Osteoblast (primary cell): Measurements from ENCODE around the gene STRBP. TPM values are rescaled to one million over a fixed set of nuclear protein-coding genes. Genes with fewer than 3 reads are reported as not detected.
"Not testable (repeated sequence)": the region's sequence is repeated elsewhere in the genome, so short reads cannot be mapped to it uniquely, and the experiment has no call there.

Experiments
- DNase-seq: peaks from one replicate; pipeline ENCODE4 v3.0.0; 2011; ENCODE audit warnings: low spot score, mixed read lengths; ENCODE audit not compliant: insufficient read length; ENCODE audit errors: missing footprints
- H2AFZ ChIP-seq: 2 replicates; pipeline ENCODE4 v1.6.0; 2011; ENCODE audit warnings: mild to moderate bottlenecking, low read length
- H3K27ac ChIP-seq: 2 replicates; pipeline ENCODE4 v1.5.1; 2011; ENCODE audit warnings: mild to moderate bottlenecking, low read depth, low read length, moderate library complexity
- H3K27me3 ChIP-seq: 2 replicates; pipeline ENCODE4 v1.6.0; 2012; ENCODE audit warnings: mild to moderate bottlenecking, control low read depth, inconsistent platforms, low read length, moderate library complexity; ENCODE audit not compliant: insufficient read depth
- H3K36me3 ChIP-seq: 2 replicates; pipeline ENCODE4 v1.5.1; 2011; ENCODE audit warnings: mild to moderate bottlenecking, low read length, control low read depth, moderate library complexity; ENCODE audit not compliant: insufficient read depth
- H3K4me1 ChIP-seq: 2 replicates; pipeline ENCODE4 v1.5.1; 2011; ENCODE audit warnings: mild to moderate bottlenecking, low read length, control low read depth, moderate library complexity; ENCODE audit not compliant: insufficient read depth
- H3K4me2 ChIP-seq: 2 replicates; pipeline ENCODE4 v1.6.0; 2011; ENCODE audit warnings: mild to moderate bottlenecking, low read length; ENCODE audit not compliant: insufficient read depth
- H3K4me3 ChIP-seq: fragments of 200-600 bp; sonication (generic); 3 replicates; pipeline ENCODE4 v1.5.1; 2012; ENCODE audit warnings: mild to moderate bottlenecking, low read length, inconsistent platforms; ENCODE audit not compliant: insufficient read depth
- H3K79me2 ChIP-seq: 2 replicates; pipeline ENCODE4 v1.6.0; 2012; ENCODE audit warnings: mild to moderate bottlenecking, low read length, control low read depth, inconsistent platforms; ENCODE audit not compliant: insufficient read depth
- H3K9me3 ChIP-seq: 2 replicates; pipeline ENCODE4 v1.5.1; 2011; ENCODE audit warnings: low read depth, low read length, control low read depth
- H4K20me1 ChIP-seq: 2 replicates; pipeline ENCODE4 v1.6.0; 2012; ENCODE audit warnings: mild to moderate bottlenecking, low read length, control low read depth; ENCODE audit not compliant: insufficient read depth
- total RNA-seq: library from RNA; depleted of rRNA; stranded (reverse); fragments of >200 nt; gene quantifications from 2 replicates; pipeline ENCODE4 v1.2.3, GENCODE V29; 2012
- TF ChIP-seq, protein P1 (sequence below): IDR thresholded peaks from 2 replicates; pipeline ENCODE4 v1.5.1; 2011; ENCODE audit warnings: mild to moderate bottlenecking, low read depth, low read length, moderate library complexity; ENCODE audit errors: extremely low read depth

STRBP gene
- total RNA-seq, 1 donor: 2.9 TPM

DNA sequence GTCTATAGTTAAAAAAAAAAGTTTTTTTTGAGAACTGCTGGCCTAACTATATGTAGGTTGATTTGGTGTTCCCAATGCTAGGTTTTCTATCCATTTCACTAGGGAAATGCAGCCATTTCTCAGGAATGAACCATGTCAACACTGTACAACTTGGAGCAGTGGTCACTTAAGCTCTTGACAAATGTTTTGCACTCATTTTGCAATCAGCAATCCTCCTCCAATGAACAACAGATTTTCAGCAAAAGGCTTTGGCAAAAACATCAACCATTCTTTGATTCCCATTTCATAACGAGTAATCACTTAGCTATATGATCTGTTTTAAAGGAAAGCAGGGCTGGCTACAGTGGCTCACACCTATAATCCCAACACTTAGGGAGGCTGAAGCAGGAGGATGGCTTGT is 17.9 kb downstream of the STRBP start:
- Histone ChIP-seq H3K4me2 (no peak overlapping the region), H4K20me1 (no peaks in the 10 kb centered on the region), H3K27me3 (no peaks in the 10 kb centered on the region), H2AFZ (no peak overlapping the region), H3K36me3 (no peaks in the 10 kb centered on the region), H3K27ac (no peak overlapping the region), H3K9me3 (no peaks in the 10 kb centered on the region), H3K4me1 (no peaks in the 10 kb centered on the region), H3K79me2 (no peaks in the 10 kb centered on the region), H3K4me3 (no peak overlapping the region)
- no peak for DNase-seq
- TF ChIP-seq, protein P1, sequence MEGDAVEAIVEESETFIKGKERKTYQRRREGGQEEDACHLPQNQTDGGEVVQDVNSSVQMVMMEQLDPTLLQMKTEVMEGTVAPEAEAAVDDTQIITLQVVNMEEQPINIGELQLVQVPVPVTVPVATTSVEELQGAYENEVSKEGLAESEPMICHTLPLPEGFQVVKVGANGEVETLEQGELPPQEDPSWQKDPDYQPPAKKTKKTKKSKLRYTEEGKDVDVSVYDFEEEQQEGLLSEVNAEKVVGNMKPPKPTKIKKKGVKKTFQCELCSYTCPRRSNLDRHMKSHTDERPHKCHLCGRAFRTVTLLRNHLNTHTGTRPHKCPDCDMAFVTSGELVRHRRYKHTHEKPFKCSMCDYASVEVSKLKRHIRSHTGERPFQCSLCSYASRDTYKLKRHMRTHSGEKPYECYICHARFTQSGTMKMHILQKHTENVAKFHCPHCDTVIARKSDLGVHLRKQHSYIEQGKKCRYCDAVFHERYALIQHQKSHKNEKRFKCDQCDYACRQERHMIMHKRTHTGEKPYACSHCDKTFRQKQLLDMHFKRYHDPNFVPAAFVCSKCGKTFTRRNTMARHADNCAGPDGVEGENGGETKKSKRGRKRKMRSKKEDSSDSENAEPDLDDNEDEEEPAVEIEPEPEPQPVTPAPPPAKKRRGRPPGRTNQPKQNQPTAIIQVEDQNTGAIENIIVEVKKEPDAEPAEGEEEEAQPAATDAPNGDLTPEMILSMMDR: no peak

DNA sequence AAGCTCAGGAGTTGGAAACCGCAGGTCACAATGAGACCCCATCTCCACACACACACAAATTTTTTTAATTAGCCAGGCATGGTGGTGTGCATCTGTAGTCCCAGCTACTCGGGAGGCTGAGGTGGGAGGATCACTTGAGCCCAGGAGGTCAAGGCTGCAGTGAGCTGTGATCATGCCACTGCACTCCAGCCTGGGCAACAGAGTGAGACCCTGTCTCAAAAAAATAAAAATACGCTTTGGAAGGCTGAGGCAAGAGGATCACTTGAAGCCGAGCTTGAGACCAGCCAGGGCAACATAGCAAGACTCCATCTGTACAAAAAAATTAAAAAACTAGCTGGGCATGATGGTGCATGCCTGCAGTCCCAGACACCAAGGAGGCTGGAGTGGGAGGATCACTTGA is 19.2 kb downstream of the STRBP start:
- H3K9me3 ChIP-seq, DNase-seq, H4K20me1 ChIP-seq, H2AFZ ChIP-seq, H3K79me2 ChIP-seq, H3K4me3 ChIP-seq, H3K36me3 ChIP-seq, H3K4me2 ChIP-seq, H3K27ac ChIP-seq, H3K4me1 ChIP-seq, H3K27me3 ChIP-seq: not testable (repeated sequence)

DNA sequence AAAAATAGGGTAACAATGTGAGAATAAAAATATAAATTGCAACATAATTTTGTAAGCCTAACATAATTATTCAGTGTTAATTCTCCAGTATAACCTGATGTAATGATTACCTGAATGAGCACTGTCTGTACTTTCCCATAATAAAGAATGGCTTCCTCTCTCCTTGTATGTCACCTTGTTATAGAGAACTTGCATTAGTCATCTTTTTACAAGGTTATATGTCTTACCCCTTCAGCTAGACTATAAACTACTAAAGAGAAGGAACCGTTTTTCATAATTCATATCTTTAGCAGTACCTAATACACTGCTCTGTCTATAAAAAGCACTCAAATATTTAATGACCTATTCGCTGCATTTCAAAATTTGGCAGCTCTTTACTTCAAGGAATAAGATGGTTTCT is 19.8 kb downstream of the STRBP start:
- no peaks in the 10 kb centered on the region for H3K79me2 ChIP-seq
- H4K20me1 ChIP-seq: no peaks in the 10 kb centered on the region
- H3K4me3 ChIP-seq: no peak overlapping the region
- H3K27ac ChIP-seq: no peak overlapping the region
- no peaks in the 10 kb centered on the region for H3K36me3 ChIP-seq
- TF ChIP-seq, protein P1: no peak
- peaks cover 13% of the 10 kb centered on the region for H3K27me3 ChIP-seq
- no peaks in the 10 kb centered on the region for H3K4me1 ChIP-seq
- H3K4me2 ChIP-seq: no peak overlapping the region
- no peak for DNase-seq
- H3K9me3 ChIP-seq: no peaks in the 10 kb centered on the region
- no peak overlapping the region for H2AFZ ChIP-seq

DNA sequence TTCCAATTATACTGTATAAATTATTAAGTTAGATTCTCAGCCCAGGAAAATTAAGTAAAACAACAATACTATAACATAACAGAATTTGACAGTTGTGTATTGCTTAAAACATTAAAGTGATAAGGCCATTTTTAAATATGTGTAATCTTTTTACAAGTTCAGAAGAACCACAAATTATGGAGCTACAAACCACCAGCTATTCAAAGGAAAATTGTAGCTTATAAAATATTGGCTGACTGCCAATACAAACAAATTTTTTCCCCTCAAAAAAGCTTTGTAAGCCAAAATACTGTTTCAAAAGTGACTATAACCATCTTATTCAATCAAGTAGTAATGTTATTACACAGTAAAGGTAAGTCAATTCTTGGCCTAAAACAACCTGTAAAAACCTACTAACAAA is 21.9 kb downstream of the STRBP start:
- no peak overlapping the region for H2AFZ ChIP-seq
- H3K4me2 ChIP-seq: no peak overlapping the region
- H3K27ac ChIP-seq: no peak overlapping the region
- H4K20me1 ChIP-seq: no peaks in the 10 kb centered on the region
- H3K27me3 ChIP-seq: peaks cover 15% of the 10 kb centered on the region
- no peaks in the 10 kb centered on the region for H3K4me1 ChIP-seq
- no peaks in the 10 kb centered on the region for H3K79me2 ChIP-seq
- no peaks in the 10 kb centered on the region for H3K9me3 ChIP-seq
- TF ChIP-seq, protein P1: no peak
- DNase-seq: no peak
- H3K36me3 ChIP-seq: no peaks in the 10 kb centered on the region
- no peak overlapping the region for H3K4me3 ChIP-seq
